ENCODE results near the gene RSBN1L.

Gene RSBN1L

GRCh38 chr7:77826300-77826699 lies 130.0 kb downstream of the RSBN1L start:
- H3K4me3 ChIP-seq (ENCODE audit: low read length) = no peak overlapping the region
- no peak for DNase-seq (ENCODE audit: low read depth, low spot score)

- no peak for DNase-seq (ENCODE audit: low read depth, low spot score)
These were observed 131.7 kb downstream of the RSBN1L start for GRCh38 chr7:77827999-77828398.

GRCh38 chr7:77830649-77831355 lies 134.5 kb downstream of the RSBN1L start:
- no peak overlapping the region for H3K4me3 ChIP-seq (ENCODE audit: low read length)
- DNase-seq (ENCODE audit: low read depth, low spot score) = no peak

More at GRCh38 chr7:77827999-77828398, 131.7 kb downstream of the RSBN1L start:
- no peak overlapping the region for H3K4me3 ChIP-seq (ENCODE audit: low read length)

- no peak overlapping the region for H3K4me3 ChIP-seq (ENCODE audit: low read length)
- DNase-seq (ENCODE audit: low read depth, low spot score) = no peak
These were observed 135.2 kb downstream of the RSBN1L start for GRCh38 chr7:77831481-77831880.

GRCh38 chr7:77831953-77832352 lies 135.7 kb downstream of the RSBN1L start:
- H3K4me3 ChIP-seq (ENCODE audit: low read length) = no peak overlapping the region
- no peak for DNase-seq (ENCODE audit: low read depth, low spot score)

All from Jurkat, Clone E6-1 (cell line).